ENCODE results near the gene TNFSF15. TPM values are rescaled to one million over a fixed set of nuclear protein-coding genes. Genes with fewer than 3 reads are reported as not detected.

Gene TNFSF15
- total RNA-seq, 2 experiments from 2014 or later = 0.47 to 0.50 TPM

DNA sequence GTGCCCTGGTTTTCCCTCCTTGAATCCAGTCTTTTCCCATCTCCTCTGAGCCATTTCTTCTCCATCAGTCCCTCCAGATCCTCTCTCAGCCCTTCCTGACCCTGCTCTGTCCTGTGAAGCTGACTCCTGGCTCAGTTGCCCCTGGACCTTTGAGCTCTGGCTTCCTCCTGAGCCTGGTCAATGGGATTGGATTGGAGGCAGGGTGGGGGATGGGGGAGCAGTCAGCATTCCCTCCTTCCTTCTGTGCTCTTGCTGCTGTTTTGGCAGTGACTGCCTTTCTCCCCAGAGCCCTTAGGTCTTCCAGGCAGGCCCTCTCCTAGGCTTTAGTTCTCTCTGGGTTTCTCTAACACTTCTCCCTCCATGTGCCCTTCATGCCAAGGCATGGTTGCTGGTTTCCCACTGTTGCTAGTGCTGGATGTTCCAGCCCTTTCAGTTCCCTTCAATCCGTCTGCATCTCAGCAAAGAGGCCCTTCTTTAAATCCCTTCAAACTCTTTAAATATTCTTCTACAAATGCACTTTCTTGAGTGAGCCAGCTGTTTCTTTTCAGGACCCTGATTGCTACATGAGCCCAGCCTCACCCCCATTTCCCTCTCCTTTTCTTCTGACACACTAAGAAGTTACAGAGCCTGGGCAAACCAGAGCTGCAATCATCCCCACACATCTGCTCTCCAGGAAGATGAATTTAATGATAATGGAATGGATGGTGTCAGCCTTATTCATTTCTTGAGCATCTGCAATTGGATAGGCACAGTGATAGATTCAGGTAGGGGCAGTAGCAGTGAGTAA lies 2.2 kb downstream of the TNFSF15 start:
- Mint-ChIP-seq H3K4me1 (peaks cover 25% of the 10 kb centered on the region), H3K4me3 (no peak overlapping the region), H3K27me3 (peaks cover 3% of the 10 kb centered on the region), H3K9me3 (ENCODE audit: low read depth) (no peaks in the 10 kb centered on the region), H3K36me3 (ENCODE audit: low read depth) (no peaks in the 10 kb centered on the region), H3K27ac (no peak overlapping the region)
- ChIA-PET CTCF (interaction anchor here (0.7 to 1.8 kb wide), 3 partner anchors 9 to 211 kb away, joined by 3 to 5 read pairs (median 3); no protein-coding TSS in a partner anchor), POLR2A (no interaction called here)
- DNase-seq (no peak), ATAC-seq (no peak)
- intact Hi-C loops (cut with DNase I, micrococcal nuclease) = loop anchor here in 1 of 2 experiments (5.0 kb wide), 1 partner anchor 41 kb away; no protein-coding TSS in a partner anchor

DNA sequence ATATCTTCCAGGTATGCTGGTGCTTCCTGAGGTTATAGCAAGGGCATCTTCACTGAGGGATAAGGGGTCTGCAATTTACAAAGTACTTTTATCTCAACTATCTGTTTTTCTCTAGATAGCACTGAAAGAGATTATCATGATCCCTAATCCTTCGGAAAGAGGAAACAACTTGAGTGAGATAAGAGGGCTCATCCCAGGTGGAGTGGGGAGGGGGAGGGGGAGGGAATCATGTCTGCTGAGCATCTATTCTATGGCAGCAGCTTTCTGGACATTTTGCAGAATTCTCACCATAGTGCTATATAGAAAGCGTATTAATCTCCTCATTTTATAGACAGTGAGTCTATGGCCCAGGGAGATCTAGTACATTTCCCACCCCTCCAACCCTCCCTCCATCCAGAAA lies 5.9 kb downstream of the TNFSF15 start:
- ATAC-seq (no peak), DNase-seq (no peak)
- ChIA-PET POLR2A (no interaction called here), CTCF (no interaction called here)
- Mint-ChIP-seq H3K9me3 (ENCODE audit: low read depth) (no peaks in the 10 kb centered on the region), H3K36me3 (ENCODE audit: low read depth) (no peaks in the 10 kb centered on the region), H3K4me1 (no peaks in the 10 kb centered on the region), H3K27me3 (no peaks in the 10 kb centered on the region), H3K4me3 (no peak overlapping the region), H3K27ac (no peak overlapping the region)
- intact Hi-C loops (cut with DNase I, micrococcal nuclease) = loop anchor here in 1 of 2 experiments (5.0 kb wide), 1 partner anchor 38 kb away; no protein-coding TSS in a partner anchor

GRCh38 chr9:114799441-114799840 lies 6.4 kb downstream of the TNFSF15 start:
- no peak for DNase-seq
- H3K27me3 Mint-ChIP-seq = no peaks in the 10 kb centered on the region
- H3K4me3 Mint-ChIP-seq = no peak overlapping the region
- POLR2A ChIA-PET = no interaction called here
- H3K9me3 Mint-ChIP-seq (ENCODE audit: low read depth) = no peaks in the 10 kb centered on the region
- H3K4me1 Mint-ChIP-seq = no peaks in the 10 kb centered on the region
- H3K36me3 Mint-ChIP-seq (ENCODE audit: low read depth) = no peaks in the 10 kb centered on the region
- ATAC-seq = no peak
- CTCF ChIA-PET = interaction anchor here (1.5 kb wide), 1 partner anchor 10 kb away, joined by 5 read pairs; no protein-coding TSS in a partner anchor
- no peak overlapping the region for H3K27ac Mint-ChIP-seq
- intact Hi-C loops (cut with DNase I, micrococcal nuclease) = no loop called here

DNA sequence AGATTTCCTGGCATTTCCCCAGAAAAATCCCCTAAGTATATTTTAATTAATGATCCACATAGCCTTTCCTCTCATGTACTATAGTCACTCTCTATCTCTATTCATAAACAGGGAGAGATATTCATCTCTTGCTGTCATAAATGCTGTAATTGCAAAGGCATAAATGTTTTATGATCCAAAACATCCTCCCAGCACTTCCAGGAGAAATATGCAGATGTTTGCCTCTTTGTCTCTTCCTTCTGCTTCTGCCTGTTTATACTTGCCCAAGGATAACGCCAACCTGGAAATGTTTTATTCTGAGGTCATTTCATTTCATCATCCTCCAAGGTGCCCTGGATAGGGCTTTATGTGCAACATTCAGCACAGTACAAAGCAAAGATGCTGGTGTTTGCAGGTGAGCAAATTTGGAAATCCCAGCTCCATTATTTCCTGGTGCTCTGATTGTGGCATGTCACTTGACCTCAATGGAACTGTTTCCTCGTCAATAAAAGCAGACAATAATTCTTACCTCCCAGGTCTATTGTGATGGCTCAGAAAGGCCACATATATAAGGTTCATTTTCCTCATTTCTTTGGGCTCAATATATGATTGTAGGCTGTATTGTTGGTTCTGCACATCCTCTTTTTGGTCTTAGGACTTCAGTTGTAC lies 6.9 kb downstream of the TNFSF15 start:
- Mint-ChIP-seq H3K9me3 (ENCODE audit: low read depth) (no peaks in the 10 kb centered on the region), H3K4me3 (no peak overlapping the region), H3K27me3 (no peaks in the 10 kb centered on the region), H3K4me1 (no peaks in the 10 kb centered on the region), H3K27ac (no peak overlapping the region), H3K36me3 (ENCODE audit: low read depth) (no peaks in the 10 kb centered on the region)
- ATAC-seq (no peak), DNase-seq (no peak)
- intact Hi-C loops (cut with DNase I, micrococcal nuclease) = no loop called here
- CTCF ChIA-PET = interaction anchor here (0.6 to 1.5 kb wide), 2 partner anchors 9 to 25 kb away, joined by 3 to 5 read pairs; no protein-coding TSS in a partner anchor
- POLR2A ChIA-PET = no interaction called here

DNA sequence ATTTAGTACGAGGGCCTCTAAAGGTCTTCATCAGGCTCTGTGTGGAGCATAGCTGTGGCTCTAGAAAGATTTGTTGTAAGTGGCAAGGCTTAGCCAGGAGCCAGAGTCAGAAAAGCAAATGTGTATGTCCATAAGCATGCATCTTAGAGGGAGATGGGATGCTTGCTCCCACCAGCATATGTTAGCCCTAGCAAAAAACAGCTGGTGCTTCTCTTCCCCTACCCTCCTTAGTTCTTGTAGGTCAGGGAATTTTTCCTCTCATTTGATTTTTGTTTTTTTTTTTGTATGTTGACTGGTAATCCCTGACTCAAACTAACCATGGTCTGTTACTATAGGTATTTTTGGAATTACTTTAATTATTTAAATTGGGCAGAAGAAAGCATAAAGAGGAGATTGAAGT lies 7.7 kb downstream of the TNFSF15 start:
- intact Hi-C loops (cut with DNase I, micrococcal nuclease) = no loop called here
- no peaks in the 10 kb centered on the region for H3K9me3 Mint-ChIP-seq (ENCODE audit: low read depth)
- DNase-seq (no peak), ATAC-seq (no peak)
- H3K4me3 Mint-ChIP-seq = no peak overlapping the region
- H3K4me1 Mint-ChIP-seq = no peaks in the 10 kb centered on the region
- no peak overlapping the region for H3K27ac Mint-ChIP-seq
- H3K27me3 Mint-ChIP-seq = no peaks in the 10 kb centered on the region
- POLR2A ChIA-PET = no interaction called here
- CTCF ChIA-PET = interaction anchor here (1.5 kb wide), 1 partner anchor 8 kb away, joined by 5 read pairs; no protein-coding TSS in a partner anchor
- H3K36me3 Mint-ChIP-seq (ENCODE audit: low read depth) = no peaks in the 10 kb centered on the region

- no peaks in the 10 kb centered on the region for H3K27me3 Mint-ChIP-seq
- no peaks in the 10 kb centered on the region for H3K9me3 Mint-ChIP-seq (ENCODE audit: low read depth)
- H3K27ac Mint-ChIP-seq = no peak overlapping the region
- H3K4me1 Mint-ChIP-seq = no peaks in the 10 kb centered on the region
- ChIA-PET POLR2A (no interaction called here), CTCF (no interaction called here)
- ATAC-seq = no peak
- H3K4me3 Mint-ChIP-seq = no peak overlapping the region
- DNase-seq = no peak
- intact Hi-C loops (cut with DNase I, micrococcal nuclease) = no loop called here
- H3K36me3 Mint-ChIP-seq (ENCODE audit: low read depth) = no peaks in the 10 kb centered on the region
Measured at GRCh38 chr9:114792396-114792795, 13.4 kb downstream of the TNFSF15 start.

- Mint-ChIP-seq H3K4me3 (no peak overlapping the region), H3K27me3 (no peaks in the 10 kb centered on the region), H3K4me1 (no peaks in the 10 kb centered on the region), H3K9me3 (ENCODE audit: low read depth) (no peaks in the 10 kb centered on the region), H3K27ac (no peak overlapping the region), H3K36me3 (ENCODE audit: low read depth) (no peaks in the 10 kb centered on the region)
- ChIA-PET CTCF (no interaction called here), POLR2A (no interaction called here)
- intact Hi-C loops (cut with DNase I, micrococcal nuclease) = no loop called here
- DNase-seq (no peak), ATAC-seq (no peak)
Measured at GRCh38 chr9:114791736-114792135, 14.1 kb downstream of the TNFSF15 start.

GRCh38 chr9:114791312-114791711 lies 14.5 kb downstream of the TNFSF15 start:
- ChIA-PET CTCF (no interaction called here), POLR2A (no interaction called here)
- ATAC-seq (no peak), DNase-seq (no peak)
- intact Hi-C loops (cut with DNase I, micrococcal nuclease) = no loop called here
- Mint-ChIP-seq H3K27me3 (no peaks in the 10 kb centered on the region), H3K36me3 (ENCODE audit: low read depth) (no peaks in the 10 kb centered on the region), H3K4me3 (no peak overlapping the region), H3K4me1 (no peaks in the 10 kb centered on the region), H3K27ac (no peak overlapping the region), H3K9me3 (ENCODE audit: low read depth) (no peaks in the 10 kb centered on the region)

- Mint-ChIP-seq H3K27ac (no peak overlapping the region), H3K27me3 (no peaks in the 10 kb centered on the region), H3K36me3 (ENCODE audit: low read depth) (no peaks in the 10 kb centered on the region), H3K9me3 (ENCODE audit: low read depth) (no peaks in the 10 kb centered on the region), H3K4me3 (no peak overlapping the region), H3K4me1 (no peaks in the 10 kb centered on the region)
- ChIA-PET POLR2A (no interaction called here), CTCF (interaction anchor here (1.2 kb wide), 1 partner anchor 120 kb away, joined by 4 read pairs; no protein-coding TSS in a partner anchor)
- DNase-seq = no peak
- no peak for ATAC-seq
- intact Hi-C loops (cut with DNase I, micrococcal nuclease) = no loop called here
Measured at GRCh38 chr9:114790521-114790920, 15.3 kb downstream of the TNFSF15 start.

DNA sequence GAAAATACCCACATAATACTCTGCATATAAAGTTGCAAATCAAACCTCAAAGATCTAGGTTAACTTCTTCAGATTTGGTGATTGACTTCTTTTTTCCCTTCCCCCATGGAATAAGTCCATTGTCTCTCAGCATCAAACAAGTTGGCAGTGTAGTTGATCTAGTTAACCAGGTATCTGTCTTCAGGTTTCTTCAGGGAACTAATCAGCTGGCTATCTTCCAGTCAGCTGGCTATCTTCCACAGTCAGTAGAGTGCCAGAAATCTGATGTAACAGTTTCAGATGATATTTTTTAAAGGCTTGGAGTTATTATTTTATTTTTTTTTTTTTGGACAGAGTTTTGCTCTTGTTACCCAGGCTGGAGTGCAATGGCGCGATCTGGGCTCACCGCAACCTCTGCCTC lies 16.8 kb downstream of the TNFSF15 start:
- no peaks in the 10 kb centered on the region for H3K36me3 Mint-ChIP-seq (ENCODE audit: low read depth)
- H3K4me3 Mint-ChIP-seq = no peak overlapping the region
- no peak overlapping the region for H3K27ac Mint-ChIP-seq
- POLR2A ChIA-PET = no interaction called here
- H3K9me3 Mint-ChIP-seq (ENCODE audit: low read depth) = no peaks in the 10 kb centered on the region
- CTCF ChIA-PET = no interaction called here
- no peaks in the 10 kb centered on the region for H3K27me3 Mint-ChIP-seq
- ATAC-seq (no peak), DNase-seq (no peak)
- intact Hi-C loops (cut with DNase I, micrococcal nuclease) = no loop called here
- H3K4me1 Mint-ChIP-seq = no peaks in the 10 kb centered on the region

DNA sequence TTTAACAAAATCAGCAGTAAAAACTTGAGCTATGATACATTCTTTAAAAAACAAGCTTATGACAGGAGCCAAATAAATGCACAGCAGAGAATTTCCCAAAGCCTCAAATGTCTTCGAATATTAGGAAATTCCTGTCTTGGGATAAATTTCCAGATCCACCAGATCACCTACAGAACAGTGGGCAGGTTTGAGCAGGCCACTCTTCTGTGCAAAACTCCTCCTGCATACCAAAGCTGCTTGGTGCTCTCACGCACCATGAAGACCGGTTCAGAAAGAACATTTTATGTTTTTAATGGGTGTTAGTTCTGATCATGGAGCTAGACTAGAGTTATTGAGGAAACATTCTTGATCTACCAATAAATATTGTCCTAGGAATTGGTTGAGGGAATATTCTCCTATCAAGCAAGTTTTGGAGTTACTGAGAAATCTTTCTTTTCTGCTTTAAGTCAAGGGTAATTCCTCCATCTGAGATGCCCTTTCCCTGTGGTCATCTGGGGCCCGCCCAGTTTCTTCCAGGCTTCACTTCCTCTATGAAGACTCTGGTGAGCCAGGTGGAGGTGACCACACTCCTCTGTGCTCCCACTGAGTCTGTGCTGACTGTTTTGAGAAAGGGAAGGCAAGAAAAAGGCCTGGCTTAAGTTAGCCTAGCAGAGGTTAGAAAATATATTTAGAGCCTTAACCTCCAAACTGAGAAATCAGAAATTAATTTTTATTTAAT lies 17.9 kb downstream of the TNFSF15 start:
- intact Hi-C loops (cut with DNase I, micrococcal nuclease) = no loop called here
- no peaks in the 10 kb centered on the region for H3K4me1 Mint-ChIP-seq
- POLR2A ChIA-PET = no interaction called here
- ATAC-seq = no peak
- CTCF ChIA-PET = interaction anchor here (0.6 to 1.9 kb wide), 3 partner anchors 9 to 242 kb away, joined by 3 to 6 read pairs (median 5); no protein-coding TSS in a partner anchor
- H3K27me3 Mint-ChIP-seq = no peaks in the 10 kb centered on the region
- H3K9me3 Mint-ChIP-seq (ENCODE audit: low read depth) = no peaks in the 10 kb centered on the region
- no peak overlapping the region for H3K4me3 Mint-ChIP-seq
- no peaks in the 10 kb centered on the region for H3K36me3 Mint-ChIP-seq (ENCODE audit: low read depth)
- no peak for DNase-seq
- no peak overlapping the region for H3K27ac Mint-ChIP-seq

Data from activated CD4-positive, alpha-beta T cell treated with anti-CD3 and anti-CD28 coated beads for 36 hours (primary cell).